IPS-20b (cell line): ENCODE results near the gene PI4KA.

Experiments
- H3K27ac ChIP-seq: one replicate; pipeline ENCODE4 v1.5.1; 2013; ENCODE audit warnings: low read length
- H3K27me3 ChIP-seq: 2 replicates; pipeline ENCODE4 v1.6.1; 2013; ENCODE audit warnings: mild to moderate bottlenecking, low read length, inconsistent platforms; ENCODE audit not compliant: insufficient read depth
- H3K36me3 ChIP-seq: 2 replicates; pipeline ENCODE4 v1.6.1; 2013; ENCODE audit warnings: low read depth, mild to moderate bottlenecking, inconsistent platforms, low read length, moderate library complexity; ENCODE audit not compliant: insufficient read depth
- H3K4me1 ChIP-seq: 2 replicates; pipeline ENCODE4 v1.6.1; 2013; ENCODE audit warnings: mild to moderate bottlenecking, control low read depth, inconsistent platforms, low read length, moderate library complexity; ENCODE audit not compliant: insufficient read depth
- H3K4me3 ChIP-seq: 2 replicates; pipeline ENCODE4 v1.5.1; 2013; ENCODE audit warnings: mild to moderate bottlenecking, low read length, inconsistent platforms
- H3K9ac ChIP-seq: 2 replicates; pipeline ENCODE4 v1.6.1; 2013; ENCODE audit warnings: low read depth, mild to moderate bottlenecking, inconsistent platforms, low read length, moderate library complexity
- H3K9me3 ChIP-seq: 2 replicates; pipeline ENCODE4 v1.6.1; 2013; ENCODE audit warnings: mild to moderate bottlenecking, low read depth, low read length, inconsistent platforms; ENCODE audit not compliant: insufficient read depth

PI4KA gene

DNA sequence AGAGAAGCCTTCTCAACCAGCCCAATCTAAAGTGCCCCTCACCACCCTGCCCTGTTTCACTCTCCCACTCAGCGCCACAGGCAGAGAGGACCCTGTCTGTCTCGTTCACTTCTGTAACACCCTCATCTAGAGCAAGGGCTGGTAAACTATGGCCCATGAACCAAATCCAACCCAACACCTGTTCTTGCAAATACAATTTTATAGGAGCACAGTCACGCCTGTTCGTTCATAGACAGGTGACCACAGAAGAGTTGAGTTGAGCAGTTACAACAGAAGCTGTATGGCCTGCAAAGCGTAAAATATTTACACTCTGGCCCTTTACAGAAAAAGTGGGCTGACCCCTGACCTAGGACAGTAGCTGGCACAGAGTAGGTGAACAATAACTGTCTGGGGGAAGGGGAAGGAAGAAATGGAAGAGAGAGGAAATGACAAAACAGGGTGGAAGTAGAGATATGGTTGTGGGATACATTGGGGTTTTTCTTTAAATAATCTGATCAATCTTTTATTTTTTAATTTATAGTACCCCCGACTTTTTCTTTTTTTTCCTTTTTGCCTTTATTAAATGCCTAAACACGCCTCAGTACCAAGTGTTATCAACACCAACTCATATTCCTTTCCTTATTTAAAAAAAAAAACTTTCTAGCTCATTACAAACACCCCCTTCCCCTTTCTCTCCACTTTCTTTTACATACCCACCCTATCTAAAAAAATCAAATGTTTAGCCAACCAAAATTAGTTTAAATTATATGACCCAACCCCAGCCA is 63.8 kb downstream of the PI4KA start:
- H3K27me3 ChIP-seq = no peaks in the 10 kb centered on the region
- H3K4me1 ChIP-seq = no peaks in the 10 kb centered on the region
- H3K36me3 ChIP-seq = peaks cover 48% of the 10 kb centered on the region
- no peak overlapping the region for H3K27ac ChIP-seq
- no peak overlapping the region for H3K9ac ChIP-seq
- H3K4me3 ChIP-seq = no peak overlapping the region
- H3K9me3 ChIP-seq = no peaks in the 10 kb centered on the region

GRCh38 chr22:20793748-20794649 is 64.6 kb downstream of the PI4KA start:
- H3K4me3 ChIP-seq = no peak overlapping the region
- no peak overlapping the region for H3K9ac ChIP-seq
- H3K36me3 ChIP-seq = peaks cover 40% of the 10 kb centered on the region
- no peaks in the 10 kb centered on the region for H3K9me3 ChIP-seq
- no peaks in the 10 kb centered on the region for H3K27me3 ChIP-seq
- no peak overlapping the region for H3K27ac ChIP-seq
- no peaks in the 10 kb centered on the region for H3K4me1 ChIP-seq

DNA sequence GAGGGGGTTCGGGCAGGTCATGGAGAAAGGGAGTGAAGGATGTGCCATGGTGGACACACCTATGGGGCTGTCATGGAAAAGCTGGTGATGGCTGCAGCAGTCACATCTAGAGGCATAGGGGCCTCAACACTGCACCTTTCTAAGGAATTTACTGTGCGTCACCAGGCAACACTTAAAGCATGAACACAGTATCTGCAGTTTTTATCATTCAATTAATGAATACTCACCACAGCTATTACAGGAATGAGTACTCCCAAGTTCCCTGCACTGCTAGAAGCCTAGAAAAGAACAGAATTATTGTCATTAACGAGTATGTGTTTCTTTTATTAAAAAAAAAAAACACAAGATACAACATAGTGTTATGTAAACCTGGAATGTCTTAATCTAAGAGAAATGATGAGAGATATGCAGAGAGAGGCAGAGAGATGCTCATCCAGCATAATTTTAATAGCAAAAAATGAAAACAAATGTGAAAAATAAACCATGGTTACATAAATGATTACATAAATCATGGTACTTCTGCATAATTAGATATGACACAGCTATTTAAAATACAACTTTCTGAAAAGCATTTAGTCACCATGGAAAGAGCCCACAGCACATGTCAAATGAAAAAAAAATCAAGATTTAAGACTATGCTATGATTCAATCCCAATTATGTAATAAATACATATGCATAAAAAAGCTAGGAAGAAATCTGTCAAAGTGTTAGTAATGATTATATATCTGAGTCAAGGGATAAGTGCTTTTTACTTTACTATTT is 65.5 kb downstream of the PI4KA start:
- H3K9me3 ChIP-seq = no peaks in the 10 kb centered on the region
- no peak overlapping the region for H3K4me3 ChIP-seq
- H3K27me3 ChIP-seq = no peaks in the 10 kb centered on the region
- peaks cover 35% of the 10 kb centered on the region for H3K36me3 ChIP-seq
- no peaks in the 10 kb centered on the region for H3K4me1 ChIP-seq
- H3K9ac ChIP-seq = no peak overlapping the region
- H3K27ac ChIP-seq = no peak overlapping the region

DNA sequence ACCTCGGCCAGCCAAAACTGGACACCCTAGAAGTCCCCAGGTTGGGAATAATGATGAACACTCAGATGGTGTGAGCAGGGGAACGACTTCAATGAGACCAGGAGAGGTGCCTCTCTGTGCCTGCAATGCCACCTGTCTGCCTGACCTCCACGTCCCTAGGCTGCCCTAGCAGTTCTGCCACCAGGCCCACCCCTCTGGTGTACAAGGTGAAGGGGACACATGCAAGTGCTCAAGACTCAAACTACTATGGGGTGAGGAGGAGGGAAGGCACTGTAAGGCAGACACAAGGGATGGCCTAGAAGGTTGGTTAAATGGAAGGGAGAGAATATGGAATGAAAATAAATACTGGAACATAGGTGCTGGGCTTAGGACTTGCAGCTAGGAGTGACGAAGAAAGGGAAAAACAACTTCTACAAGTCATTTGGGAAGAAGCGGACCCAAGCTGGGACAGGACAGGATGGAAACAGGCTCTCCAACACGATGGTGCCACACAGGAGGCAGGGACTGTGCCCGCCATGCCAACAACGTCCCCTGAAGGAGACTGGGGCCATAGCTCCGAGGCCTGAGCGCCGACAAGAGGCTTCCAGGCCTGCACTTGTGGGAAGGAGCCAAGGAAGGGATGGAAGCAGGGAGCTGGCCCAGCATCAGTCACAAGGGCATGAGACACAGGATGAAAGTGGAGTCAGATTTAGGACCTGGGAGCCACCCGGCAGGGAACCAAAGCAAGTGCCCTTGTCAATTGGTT is 66.2 kb downstream of the PI4KA start:
- Histone ChIP-seq H3K36me3 (peaks cover 35% of the 10 kb centered on the region), H3K4me1 (no peaks in the 10 kb centered on the region), H3K27me3 (no peaks in the 10 kb centered on the region), H3K9me3 (no peaks in the 10 kb centered on the region), H3K27ac (no peak overlapping the region), H3K4me3 (no peak overlapping the region), H3K9ac (no peak overlapping the region)

GRCh38 chr22:20788627-20789344 is 69.8 kb downstream of the PI4KA start:
- Histone ChIP-seq H3K9me3 (no peaks in the 10 kb centered on the region), H3K9ac (no peak overlapping the region), H3K4me1 (peaks cover 4% of the 10 kb centered on the region; the same call in 1 of the 2 replicates), H3K36me3 (peaks cover 23% of the 10 kb centered on the region), H3K27ac (no peak overlapping the region), H3K4me3 (no peak overlapping the region), H3K27me3 (no peaks in the 10 kb centered on the region)

DNA sequence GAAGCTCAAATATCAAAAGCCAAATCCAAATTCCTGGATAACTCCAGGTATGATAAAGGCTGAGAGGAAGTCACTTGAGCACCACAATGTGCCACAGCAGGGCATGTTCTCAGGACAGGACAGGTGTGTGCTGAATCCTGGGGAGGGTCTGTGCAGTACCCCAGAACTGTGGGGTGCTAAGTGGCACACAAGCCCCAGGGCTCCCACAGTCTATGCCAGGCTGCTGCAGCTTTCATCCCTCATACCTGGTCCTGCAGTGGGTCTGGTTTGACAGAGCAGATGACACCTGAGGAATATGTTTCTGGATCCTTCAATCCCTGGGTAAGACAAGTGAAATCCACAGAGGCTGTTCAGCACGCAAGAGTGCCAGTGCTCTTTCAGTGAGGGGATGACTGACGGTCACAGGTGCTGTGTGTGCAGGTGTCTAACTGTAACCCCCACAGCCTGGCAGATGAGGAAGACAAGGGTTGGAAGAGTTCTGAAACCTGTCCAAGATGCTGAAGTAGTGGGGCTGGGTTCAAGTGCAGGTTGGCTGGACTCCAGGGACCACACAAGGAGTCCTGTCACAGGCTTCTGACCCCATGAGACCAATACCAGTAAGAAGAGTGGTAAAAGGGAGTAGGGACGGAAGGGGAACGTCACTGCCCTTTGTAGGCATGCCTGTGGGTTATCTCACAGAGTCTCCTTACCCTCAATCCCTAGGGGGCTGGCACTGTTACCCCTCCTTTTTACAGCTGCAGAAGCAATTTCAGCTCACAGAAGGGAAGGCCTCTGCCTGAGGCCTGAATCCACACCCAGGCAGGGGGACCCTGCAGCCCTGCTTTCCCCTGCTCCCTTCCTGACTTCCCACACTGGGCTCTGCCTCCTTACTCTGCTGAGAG is 70.6 kb downstream of the PI4KA start:
- Histone ChIP-seq H3K9me3 (no peaks in the 10 kb centered on the region), H3K4me1 (peaks cover 4% of the 10 kb centered on the region; the same call in 1 of the 2 replicates), H3K36me3 (peaks cover 22% of the 10 kb centered on the region), H3K4me3 (no peak overlapping the region), H3K27me3 (no peaks in the 10 kb centered on the region), H3K27ac (no peak overlapping the region), H3K9ac (no peak overlapping the region)

GRCh38 chr22:20787223-20787622 is 71.4 kb downstream of the PI4KA start:
- H3K27me3 ChIP-seq = no peaks in the 10 kb centered on the region
- H3K36me3 ChIP-seq = peaks cover 14% of the 10 kb centered on the region
- no peak overlapping the region for H3K9ac ChIP-seq
- peaks cover 4% of the 10 kb centered on the region; the same call in 1 of the 2 replicates for H3K4me1 ChIP-seq
- H3K9me3 ChIP-seq = no peaks in the 10 kb centered on the region
- H3K4me3 ChIP-seq = no peak overlapping the region
- H3K27ac ChIP-seq = no peak overlapping the region

GRCh38 chr22:20786536-20786979 is 72.1 kb downstream of the PI4KA start:
- H3K4me3 ChIP-seq = no peak overlapping the region
- peaks cover 14% of the 10 kb centered on the region for H3K36me3 ChIP-seq
- H3K27me3 ChIP-seq = no peaks in the 10 kb centered on the region
- H3K27ac ChIP-seq = no peak overlapping the region
- no peak overlapping the region for H3K9ac ChIP-seq
- no peaks in the 10 kb centered on the region for H3K9me3 ChIP-seq
- peaks cover 4% of the 10 kb centered on the region; the same call in 1 of the 2 replicates for H3K4me1 ChIP-seq

DNA sequence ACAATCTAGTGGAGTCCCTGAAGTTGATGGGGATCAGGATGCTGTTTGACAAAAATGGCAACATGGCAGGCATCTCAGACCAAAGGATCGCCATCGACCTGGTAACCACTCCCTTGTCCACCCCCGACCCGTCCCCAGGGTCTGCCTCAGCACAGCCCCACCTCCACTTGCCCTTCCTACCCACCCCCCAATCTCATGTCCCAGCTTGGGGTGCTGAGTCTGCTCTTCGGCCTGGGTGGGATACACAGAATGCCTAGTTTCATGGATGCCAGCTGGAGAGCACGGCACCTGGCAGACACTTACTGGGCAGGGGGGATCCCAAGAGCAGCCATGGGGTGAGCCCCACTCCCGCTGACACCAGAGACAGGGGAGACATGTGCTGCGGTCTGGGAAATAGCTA is 72.6 kb downstream of the PI4KA start:
- Histone ChIP-seq H3K36me3 (peaks cover 14% of the 10 kb centered on the region), H3K4me1 (peaks cover 4% of the 10 kb centered on the region; the same call in 1 of the 2 replicates), H3K27me3 (no peaks in the 10 kb centered on the region), H3K9me3 (no peaks in the 10 kb centered on the region), H3K27ac (no peak overlapping the region), H3K4me3 (no peak overlapping the region), H3K9ac (no peak overlapping the region)

- Histone ChIP-seq H3K9ac (no peak overlapping the region), H3K9me3 (no peaks in the 10 kb centered on the region), H3K4me1 (peaks cover 4% of the 10 kb centered on the region; the same call in 1 of the 2 replicates), H3K27me3 (no peaks in the 10 kb centered on the region), H3K4me3 (no peak overlapping the region), H3K36me3 (peaks cover 14% of the 10 kb centered on the region), H3K27ac (no peak overlapping the region)
Observed at GRCh38 chr22:20785415-20785814, 73.2 kb downstream of the PI4KA start.
